ENCODE data around the gene HAUS3.

- no peak for TF ChIP-seq ZNF274 (IDR thresholded peaks at IDR 0.05; ENCODE audit: low read depth, low read length)
- no peak for TF ChIP-seq SUZ12 (IDR thresholded peaks at IDR 0.05; ENCODE audit: extremely low read depth, insufficient read depth, insufficient read length)
Observed at GRCh38 chr4:2267320-2267811, 25.4 kb upstream of the HAUS3 start.

Measured in NT2/D1 (cell line).